HG03060 (cell line): ENCODE results near the gene GH1.
"Not testable (repeated sequence)": the region's sequence is repeated elsewhere in the genome, so short reads cannot be mapped to it uniquely, and the experiment has no call there.

Experiments used
- ATAC-seq: cut with Tn5 transposase; IDR thresholded peaks from one replicate; pipeline ENCODE4 v1.9.1; 2021; ENCODE audit warnings: low read depth, moderate number of reproducible peaks; ENCODE audit not compliant: unreplicated experiment

The GH1 gene

DNA sequence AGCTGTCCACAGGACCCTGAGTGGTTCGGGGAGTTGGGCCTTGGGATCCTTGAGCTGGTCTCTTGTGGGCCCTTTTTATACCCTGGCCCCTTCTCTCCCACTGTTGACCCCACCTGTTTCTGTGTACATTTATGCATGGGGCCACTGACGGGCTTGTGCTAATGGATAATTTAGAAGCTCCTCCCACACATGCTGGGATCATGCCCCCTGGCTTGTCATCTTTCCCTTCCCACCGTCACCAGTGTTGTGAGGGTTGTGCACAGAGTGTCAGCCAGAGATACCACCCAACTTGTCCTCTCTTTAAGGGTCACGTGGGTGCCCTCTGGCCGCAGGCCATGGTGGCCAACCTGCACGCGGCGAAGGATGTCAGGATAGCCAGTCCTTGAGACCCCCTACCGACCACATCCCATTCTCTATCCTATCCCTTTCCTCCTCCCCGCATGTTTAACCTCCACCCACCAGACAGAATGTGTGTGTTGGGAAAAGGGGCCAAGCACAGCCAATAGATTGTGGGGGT is at the start of gene GH1:
GH1 (minus strand) TSS at position 51 of the 517 bp plus-strand sequence. CDS start 63 bp downstream, outside the sequence.
- ATAC-seq: not testable (repeated sequence)

DNA sequence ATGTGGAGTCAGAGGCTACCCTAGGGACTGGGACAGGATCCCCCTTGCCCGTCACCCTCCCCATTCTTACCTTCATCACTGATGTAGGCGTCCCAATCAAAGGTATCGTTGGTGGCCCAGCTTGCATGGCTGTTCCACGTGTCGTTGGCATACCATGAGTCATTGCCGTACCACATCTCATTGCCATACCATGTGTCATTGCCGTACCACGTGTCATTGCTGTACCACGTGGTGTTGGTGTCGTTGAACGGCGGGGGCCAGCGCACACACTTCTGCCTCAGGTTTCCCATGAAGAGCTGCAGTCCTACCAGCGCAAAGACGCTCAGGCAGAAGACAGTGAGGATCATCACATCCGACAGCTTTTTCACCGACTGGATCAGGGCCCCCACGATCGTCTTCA is 49.3 kb upstream of the GH1 start:
- ATAC-seq: no peak

DNA sequence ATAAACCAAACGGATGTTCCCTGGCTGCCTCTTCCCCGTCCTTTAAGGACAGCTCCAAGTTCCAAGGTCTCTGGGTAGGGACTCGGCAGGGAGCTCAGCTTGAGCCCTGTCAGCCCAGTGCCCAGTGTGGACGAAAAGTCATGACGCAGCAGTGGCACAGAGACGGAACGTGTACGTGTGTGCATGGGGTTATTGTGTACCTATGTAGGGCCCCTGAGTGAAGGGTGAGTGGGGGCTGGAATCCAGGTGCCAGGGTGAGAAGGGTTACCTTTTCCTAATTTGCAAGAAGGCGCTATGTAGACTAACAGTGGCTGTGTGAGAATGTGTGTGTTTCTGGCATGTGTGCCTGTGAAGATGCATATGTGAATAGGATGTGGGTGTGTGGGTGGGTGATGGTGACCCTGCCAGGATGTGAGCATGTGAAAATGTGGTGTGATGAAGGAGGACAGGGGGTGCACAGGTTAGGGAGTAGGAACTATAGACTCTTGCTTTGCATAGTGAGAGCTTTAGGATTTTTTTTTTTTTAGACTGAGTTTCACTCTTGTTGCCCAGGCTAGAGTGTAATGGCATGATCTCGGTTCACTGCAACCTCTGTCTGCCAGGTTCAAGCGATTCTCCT is 48.1 kb upstream of the GH1 start:
- ATAC-seq: no peak

DNA sequence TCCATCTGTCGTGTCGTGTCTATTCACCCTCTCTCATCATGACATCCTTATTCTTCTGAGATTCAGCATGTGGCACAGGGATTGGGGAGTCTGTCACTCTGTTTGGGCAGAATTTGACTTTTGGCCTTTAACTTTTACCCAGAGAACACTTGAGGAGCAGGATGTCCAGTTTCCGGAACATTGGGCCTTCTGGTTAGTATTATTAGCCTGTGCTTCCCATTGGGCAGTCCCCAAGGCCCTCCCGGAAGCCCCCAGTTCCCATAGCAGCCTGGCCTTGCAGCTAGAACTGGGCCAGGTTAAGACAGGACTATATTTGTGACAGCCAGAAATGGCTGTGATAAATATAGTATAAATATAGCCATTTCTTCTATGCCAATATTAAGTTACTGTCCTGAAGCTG is 44.5 kb upstream of the GH1 start:
- ATAC-seq: no peak

DNA sequence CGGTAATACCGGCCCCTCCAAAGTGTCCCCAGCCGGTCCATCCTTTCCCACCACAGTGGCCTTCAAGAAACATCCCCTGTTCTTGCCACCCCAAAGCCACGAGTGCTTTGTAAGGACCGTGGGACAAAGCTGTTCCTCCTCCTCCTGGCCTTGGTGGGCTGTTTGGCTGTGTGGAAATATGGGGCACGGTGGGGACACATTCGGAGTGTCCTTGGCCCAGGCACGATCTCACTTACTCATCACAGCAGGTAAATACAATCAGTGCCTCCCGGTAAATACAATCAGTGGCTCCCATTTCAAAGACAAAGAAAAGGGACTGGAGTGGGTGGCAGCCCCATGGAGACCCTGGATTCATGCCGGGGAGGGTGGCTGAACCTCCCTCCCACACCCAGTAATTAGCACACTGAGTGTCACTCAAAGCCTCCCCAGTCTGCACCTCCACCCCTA is 43.7 kb upstream of the GH1 start:
- no peak for ATAC-seq

DNA sequence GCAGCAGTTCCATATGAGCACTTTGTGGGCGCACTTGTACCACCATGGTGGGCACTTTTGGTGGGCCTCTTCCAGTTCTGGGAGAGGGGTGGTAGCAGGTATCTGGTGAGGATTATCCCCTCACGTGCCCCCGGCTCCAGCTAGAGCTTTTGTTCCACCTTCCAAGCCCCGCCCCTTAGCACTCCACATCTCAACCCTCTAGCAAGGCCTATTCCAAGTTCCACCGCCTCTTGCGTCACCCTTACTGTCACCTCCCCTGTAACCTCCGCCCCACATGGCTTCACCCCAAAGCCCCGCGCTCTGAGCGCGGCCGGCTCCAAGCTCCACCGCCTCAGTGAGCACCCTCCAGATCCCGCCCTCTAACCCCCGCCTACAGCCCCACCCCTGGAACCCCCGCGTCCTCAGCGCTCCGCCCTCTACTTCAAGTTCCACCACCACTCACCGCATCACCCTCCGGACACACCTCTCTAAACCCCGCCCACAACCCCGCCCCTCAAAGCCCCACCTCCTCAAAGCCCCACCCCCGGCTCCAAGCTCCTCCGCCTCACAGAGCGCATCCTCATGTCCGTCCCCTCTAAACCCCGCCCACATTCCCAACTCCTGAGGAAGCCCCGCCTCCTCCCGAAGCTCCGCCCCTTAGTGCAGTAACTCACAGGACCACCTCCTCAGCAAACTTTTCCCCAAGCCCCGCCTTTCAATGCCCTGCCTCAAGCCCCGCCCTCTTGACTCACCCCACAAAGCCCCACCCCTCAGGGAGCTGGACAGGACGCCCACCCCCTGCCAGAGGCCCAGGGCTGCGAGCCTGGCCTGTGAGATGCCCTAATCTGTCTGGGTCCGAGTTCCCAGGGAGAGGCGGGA is 42.9 kb upstream of the GH1 start:
- ATAC-seq: no peak

DNA sequence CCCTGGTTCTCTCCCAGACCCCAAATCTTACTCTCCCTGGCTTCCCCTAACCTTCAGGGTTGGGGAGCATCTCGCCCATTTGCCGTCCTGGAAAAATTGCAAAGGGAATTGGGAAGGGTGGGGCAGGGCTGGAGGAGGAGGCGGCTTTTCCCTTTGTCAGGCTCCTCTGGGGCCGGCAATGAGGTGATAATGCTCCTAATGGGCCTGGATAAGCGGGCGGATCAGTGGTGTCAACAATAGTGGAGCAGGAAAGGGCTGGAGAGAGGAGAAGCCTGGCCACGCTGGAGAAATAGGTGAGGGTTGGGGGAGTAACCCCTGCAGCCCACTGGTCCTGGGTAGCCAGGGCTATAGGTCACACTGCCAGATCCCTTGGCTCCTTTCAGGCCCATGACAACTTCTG is 41.8 kb upstream of the GH1 start:
- ATAC-seq: no peak

DNA sequence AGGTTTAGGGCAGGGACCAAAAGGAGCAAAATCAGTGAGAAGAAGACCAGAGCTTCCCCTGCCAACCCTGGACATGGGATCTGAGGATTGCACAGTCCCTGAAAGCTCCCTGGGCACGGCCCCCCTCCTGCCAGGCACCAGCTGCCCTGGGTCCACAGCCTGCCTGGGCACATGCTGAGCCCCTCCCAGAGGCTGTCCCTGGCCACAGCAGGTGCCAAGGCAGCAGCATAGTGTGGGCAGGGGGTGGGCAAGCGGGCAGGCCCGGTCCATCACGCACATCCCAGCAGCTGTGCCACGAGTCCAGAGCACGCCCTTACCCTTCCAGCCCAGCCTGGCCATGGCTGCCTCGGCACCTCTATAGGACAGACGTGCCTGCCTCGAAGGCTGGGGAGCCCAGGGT is 41.4 kb upstream of the GH1 start:
- ATAC-seq: no peak

DNA sequence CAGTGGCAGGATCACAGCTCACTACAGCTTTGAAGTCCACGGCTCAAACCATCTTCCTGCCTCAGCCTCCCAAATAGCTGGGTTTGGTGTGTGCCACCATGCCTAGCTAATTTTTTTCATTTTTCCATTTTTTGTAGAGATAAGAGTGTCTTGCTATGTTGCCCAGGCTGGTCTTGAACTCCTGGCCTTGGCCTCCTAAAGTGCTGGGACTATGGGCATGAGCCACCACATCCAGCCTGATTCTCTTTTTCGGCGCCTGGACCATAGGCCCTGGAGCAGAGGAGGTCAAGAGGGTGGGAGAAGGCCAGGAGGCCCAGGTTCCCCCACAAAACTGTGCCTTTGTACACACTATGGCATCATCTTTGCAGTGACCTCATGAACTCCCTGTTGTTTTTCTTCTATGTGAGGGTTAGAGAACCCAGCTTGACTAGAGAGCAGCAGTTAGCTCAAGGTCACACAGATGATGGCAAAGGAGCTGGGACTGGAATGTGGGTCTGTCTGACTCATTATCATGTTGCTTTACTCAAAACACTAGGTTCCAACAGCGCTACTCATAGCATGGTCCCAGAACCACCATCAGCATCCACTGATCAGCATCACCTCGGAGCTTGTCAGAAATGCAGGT is 37.8 kb upstream of the GH1 start:
- ATAC-seq: no peak

DNA sequence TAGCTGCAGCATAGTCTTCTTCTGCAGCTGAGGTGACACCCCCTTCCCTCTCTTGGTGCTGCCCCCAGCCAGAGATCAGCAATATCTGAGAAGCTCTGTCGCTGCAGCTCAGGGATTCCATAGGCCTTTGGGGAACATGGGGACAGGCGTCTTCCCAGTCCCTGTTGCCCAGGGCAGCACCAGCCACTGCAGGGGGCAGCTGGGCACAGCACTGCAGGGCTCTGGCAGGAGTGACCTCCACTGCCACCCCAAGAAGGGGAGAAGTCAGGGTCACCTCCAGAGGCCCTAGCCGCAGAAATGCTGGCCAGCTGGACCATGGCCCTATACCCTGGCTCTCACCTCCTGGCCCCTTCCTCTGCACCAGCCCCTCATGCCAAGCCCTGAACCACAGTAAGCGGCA is 37.2 kb upstream of the GH1 start:
- no peak for ATAC-seq

DNA sequence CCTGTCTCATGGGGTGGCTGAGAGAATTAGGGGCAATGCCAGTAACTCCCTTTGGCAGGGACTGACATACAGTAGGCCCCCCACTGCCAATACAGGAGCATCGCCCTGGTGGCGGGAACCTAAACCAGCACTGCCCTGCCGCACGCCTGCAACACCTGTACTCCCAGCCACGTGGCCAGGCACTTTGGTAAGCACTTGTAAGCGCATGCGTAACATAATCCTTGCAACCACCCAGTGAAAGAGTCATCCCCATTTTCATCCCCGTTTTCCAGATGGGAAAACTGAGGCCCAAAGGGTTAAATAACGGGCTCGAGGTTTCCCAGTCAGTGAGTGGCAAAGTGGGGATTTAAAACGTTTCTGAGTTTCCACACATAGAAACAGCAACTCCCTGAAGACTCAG is 36.6 kb upstream of the GH1 start:
- ATAC-seq: no peak

DNA sequence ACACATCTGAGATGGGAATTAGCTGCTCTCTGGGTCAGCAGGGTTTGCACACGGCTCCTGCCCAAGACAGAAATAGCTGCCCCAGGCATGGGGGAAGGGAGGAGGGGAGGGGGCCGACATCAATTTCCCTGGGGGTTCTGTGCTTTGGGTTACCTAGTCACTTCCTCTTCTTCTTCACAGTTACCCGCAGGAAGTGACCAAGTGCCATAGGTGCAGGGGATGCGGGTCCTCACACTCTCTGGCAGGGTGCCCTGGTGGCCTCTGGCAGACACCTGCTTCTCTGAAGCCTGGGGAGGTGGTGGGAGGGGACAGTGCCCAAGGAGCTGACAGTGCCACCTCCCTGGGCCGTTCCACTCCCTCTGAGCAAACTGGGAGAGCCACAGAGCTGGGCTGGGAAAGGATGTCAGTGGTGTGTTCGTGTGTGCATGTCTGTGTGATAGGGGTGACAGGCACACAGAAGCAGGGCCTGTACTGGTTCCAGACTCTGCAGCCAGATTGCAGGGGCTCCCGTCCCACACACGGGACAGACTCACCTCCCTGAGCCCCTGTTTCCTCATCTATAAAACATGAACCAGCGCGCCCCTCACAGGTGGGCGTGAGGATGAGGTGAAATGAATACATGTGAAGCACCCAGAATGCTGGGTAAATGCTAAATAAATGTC is 35.9 kb upstream of the GH1 start:
- ATAC-seq: no peak

DNA sequence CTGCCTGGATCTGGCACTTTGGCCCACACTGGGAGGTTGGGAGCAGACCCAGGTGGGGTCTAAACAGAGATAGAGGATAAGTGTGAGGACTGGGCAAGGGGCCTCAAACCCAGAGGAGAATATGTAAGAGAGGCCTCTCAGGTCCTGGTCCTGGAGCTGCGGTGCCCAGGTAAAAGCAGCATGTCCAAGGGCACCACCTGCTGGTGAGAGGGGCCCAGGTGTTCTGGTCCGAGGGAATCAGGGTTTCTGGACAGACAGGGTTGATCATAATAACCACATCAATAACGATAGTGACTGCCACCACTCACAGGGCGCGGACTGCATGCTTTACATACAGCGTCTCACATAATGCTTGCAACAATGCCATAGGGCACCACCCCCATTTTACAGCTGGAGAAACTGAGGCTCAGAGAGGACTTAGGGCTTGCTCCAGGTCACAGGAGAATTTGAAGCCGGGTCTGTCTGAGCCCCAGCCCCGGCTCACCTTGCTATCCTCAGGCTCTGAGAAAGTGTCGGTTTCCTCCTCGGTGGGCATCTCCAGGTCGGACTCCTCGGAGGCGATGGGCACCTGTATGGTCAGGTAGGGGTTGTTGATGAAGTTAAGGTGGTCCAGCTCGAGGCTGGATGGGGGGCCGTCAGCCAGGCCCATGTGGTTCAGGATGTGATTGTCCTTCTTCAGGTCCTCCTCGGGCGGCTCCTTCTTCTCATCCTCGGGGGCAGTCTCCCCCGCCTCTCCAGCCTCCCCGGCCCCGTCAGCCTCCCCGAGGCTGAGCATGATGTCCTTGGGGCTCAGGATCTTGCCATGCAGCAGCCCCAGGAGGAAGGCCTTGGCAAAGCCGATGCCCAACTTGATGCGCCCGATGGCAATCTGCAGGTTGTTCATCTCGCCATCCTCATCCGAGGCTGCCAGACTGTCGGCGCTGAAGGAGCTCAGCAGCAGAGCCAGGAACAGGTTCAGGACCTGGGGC is 32.6 kb upstream of the GH1 start:
- ATAC-seq: no peak

DNA sequence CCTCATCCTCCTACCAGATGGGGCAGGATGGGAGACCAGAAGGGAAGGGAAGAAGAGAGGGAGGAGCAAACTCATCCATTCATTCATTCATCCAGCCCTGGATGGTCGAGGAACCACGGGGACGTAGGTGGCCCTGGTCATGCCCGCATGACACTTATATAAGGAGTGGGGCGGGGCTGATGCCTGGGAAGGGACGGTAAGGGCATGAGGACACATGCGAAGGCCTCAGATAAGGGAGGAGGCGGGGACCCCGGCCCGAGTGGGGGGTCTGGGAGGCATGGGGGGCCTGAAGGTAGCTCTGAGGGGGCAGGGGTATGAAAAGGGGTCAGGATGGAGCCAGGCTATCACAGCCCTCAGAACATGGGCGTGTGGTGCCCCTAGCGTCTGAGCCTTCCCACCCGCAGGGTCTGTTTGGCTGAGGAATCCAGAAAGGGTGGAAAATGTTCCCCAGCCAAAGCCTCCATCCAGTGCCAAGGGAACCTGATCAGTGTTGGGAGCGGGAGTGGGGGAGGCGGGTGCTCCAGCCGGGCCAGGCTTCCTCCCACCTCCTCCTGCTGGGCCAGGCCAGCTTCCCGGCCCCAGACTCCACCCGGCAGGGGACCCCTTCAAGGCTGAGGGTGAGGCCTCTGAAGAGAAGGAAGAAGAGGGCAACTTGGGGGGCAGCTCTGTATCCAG is 31.1 kb upstream of the GH1 start:
- no peak for ATAC-seq

DNA sequence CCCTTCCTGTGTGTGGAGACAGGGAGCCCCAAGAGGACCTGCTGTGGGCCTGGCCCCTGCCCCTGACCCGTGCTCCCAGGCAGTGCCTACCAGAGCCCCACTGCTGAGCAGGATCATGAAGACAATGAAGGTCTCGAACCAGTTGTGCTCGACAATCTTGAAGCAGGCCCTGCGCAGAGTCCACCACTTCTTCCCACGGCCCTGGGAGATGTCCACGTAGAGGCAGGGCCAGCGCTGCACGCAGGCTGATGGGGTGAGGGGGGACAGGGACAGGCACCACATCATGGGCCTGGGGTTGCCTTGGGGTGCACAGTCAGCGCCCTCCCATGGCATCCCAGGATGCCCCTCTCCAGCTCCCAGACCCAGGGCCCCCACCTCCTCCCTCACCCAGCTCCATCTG is 29.9 kb upstream of the GH1 start:
- ATAC-seq: no peak

DNA sequence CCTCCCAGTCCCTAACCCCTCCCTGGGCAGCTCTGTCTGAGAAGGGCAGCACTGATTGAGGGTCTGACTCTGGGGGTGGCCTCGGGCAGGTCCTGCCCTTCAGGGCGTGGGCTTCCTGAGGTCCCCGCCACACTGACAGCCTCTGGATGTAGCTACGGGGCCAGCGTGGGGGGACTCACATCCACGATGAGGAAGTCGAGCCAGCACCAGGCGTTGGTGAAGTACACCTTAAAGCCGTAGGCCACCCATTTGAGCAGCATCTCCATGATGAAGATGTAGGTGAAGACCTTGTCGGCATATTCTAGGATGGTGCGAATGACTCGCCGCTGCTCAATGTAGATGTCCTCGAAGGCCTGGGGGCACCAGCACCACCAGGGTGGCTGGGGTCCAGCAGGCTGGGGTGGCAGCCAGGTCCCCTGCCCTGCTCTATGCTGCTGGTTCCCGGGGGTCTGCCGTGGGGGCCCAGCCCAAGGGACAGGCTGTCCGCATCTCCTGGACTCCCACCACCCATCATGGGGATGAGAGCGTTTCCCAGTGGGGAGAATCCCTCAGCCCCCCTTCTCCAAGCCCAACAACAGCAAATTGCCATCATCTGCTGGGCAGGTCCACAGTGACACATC is 29.2 kb upstream of the GH1 start:
- ATAC-seq: no peak

DNA sequence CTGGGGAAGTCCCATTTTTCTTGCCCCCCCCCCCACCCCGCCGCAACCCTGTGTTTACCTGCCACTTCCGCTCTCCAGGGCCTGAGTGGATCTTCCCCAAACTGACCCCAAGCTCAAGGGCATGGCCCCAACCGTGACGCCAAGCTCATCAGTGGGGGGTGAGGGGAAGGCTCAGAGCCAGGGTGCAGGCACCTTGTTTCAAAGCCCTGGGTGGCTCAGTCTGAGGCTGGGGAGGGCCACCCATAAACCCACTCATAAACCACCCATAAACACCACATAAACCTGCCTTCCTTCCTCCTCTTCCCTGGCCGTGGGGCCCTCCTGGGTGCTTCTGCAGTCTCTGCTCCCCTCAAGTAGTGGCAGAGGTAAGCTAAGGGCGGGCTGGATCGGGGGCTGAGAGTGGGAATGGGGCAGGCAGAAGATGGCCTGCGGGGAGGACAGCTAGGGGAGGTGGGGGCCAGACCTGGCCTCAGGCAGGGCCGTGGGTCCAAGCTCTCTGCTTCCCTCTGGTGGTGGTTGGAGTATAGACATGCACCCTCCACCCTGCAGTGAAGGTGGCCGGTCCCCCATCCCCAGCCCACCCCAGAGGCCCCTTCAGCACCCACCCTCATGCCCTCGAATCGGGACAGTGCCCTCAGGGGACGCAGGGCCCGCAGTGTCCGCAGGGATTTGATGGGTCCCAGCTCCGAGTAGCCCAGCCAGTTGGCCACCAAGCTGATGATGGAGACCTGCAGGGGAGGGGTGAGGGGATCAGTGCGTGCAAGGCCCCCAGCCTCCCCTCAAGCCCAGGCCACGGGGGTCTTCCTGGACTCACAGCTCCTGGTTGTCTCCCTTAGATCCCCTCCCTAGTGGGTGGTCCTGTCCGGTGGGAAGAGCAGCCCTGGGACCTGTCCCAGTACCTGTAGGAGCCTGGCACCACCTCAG is 28.1 kb upstream of the GH1 start:
- no peak for ATAC-seq
